SK-N-SH treated with all-trans-retinoic acid at 6 μM for 48 hours (cell line): Measurements from ENCODE around the gene SF3B6.
"Not testable (repeated sequence)": the region's sequence is repeated elsewhere in the genome, so short reads cannot be mapped to it uniquely, and the experiment has no call there.

ENCODE experiments used
- ATAC-seq: fragments of 200-7000 bp; cut with Tn5 transposase; 3 replicates; pipeline ENCODE4 v1.9.1; 2020; ENCODE audit warnings: mild to moderate bottlenecking, moderate library complexity
- ARNTL ChIP-seq: fragments of 450-650 bp; formaldehyde crosslinking; IDR thresholded peaks from 2 replicates; pipeline ENCODE4 v1.5.0; 2020; ENCODE audit warnings: low read depth, mild to moderate bottlenecking, moderate library complexity, borderline replicate concordance
- BACH2 ChIP-seq: fragments of 250-450 bp; sonication (Bioruptor Pico); IDR thresholded peaks from 2 replicates; pipeline ENCODE4 v1.9.0; 2021; ENCODE audit warnings: mild to moderate bottlenecking, borderline replicate concordance
- CSDC2 ChIP-seq: fragments of 250-450 bp; sonication (Bioruptor Pico); IDR thresholded peaks from 2 replicates; pipeline ENCODE4 v1.5.0; 2020; ENCODE audit warnings: mild to moderate bottlenecking, moderate library complexity
- CSRNP3 ChIP-seq: fragments of 250-450 bp; sonication (Bioruptor Pico); IDR thresholded peaks from 2 replicates; pipeline ENCODE4 v1.5.1; 2021; ENCODE audit warnings: mild to moderate bottlenecking, moderate library complexity
- ESRRG ChIP-seq: fragments of 250-450 bp; sonication (Bioruptor Pico); IDR thresholded peaks from 2 replicates; pipeline ENCODE4 v1.6.1; 2021; ENCODE audit warnings: mild to moderate bottlenecking
- GLIS3 ChIP-seq: fragments of 250-450 bp; sonication (Bioruptor Pico); IDR thresholded peaks from 2 replicates; pipeline ENCODE4 v1.5.0; 2020; ENCODE audit warnings: mild to moderate bottlenecking, moderate library complexity
- ISL1 ChIP-seq: fragments of 250-450 bp; sonication (Bioruptor Pico); IDR thresholded peaks from 2 replicates; pipeline ENCODE4 v2.1.2; 2022; ENCODE audit warnings: mild to moderate bottlenecking, moderate library complexity
- OSR1 ChIP-seq: fragments of 250-450 bp; sonication (Bioruptor Pico); IDR thresholded peaks from 2 replicates; pipeline ENCODE4 v1.8.0; 2022; ENCODE audit warnings: moderate library complexity, mild to moderate bottlenecking, inconsistent platforms
- POU6F1 ChIP-seq: fragments of 250-450 bp; sonication (Bioruptor Pico); IDR thresholded peaks from 2 replicates; pipeline ENCODE4 v1.8.0; 2021; ENCODE audit warnings: low read depth, mild to moderate bottlenecking, moderate library complexity, borderline replicate concordance
- PPARA ChIP-seq: fragments of 250-450 bp; sonication (Bioruptor Pico); IDR thresholded peaks from 2 replicates; pipeline ENCODE4 v1.5.0; 2020; ENCODE audit warnings: mild to moderate bottlenecking, borderline replicate concordance
- RARB ChIP-seq: fragments of 250-450 bp; sonication (Bioruptor Pico); IDR thresholded peaks from 2 replicates; pipeline ENCODE4 v1.8.0; 2021; ENCODE audit warnings: mild to moderate bottlenecking, moderate library complexity
- SNAI2 ChIP-seq: fragments of 250-450 bp; sonication (Bioruptor Pico); IDR thresholded peaks from 2 replicates; pipeline ENCODE4 v1.5.0; 2020; ENCODE audit warnings: mild to moderate bottlenecking, moderate library complexity
- TCF4 ChIP-seq: fragments of 250-450 bp; sonication (Bioruptor Pico); IDR thresholded peaks from 2 replicates; pipeline ENCODE4 v1.8.0; 2021; ENCODE audit warnings: mild to moderate bottlenecking, moderate library complexity, borderline replicate concordance
- TOX ChIP-seq: fragments of 250-450 bp; sonication (Bioruptor Pico); IDR thresholded peaks from 2 replicates; pipeline ENCODE4 v1.8.0; 2021; ENCODE audit warnings: mild to moderate bottlenecking, moderate library complexity, borderline replicate concordance
- ZC3H10 ChIP-seq: fragments of 250-450 bp; sonication (Bioruptor Pico); IDR thresholded peaks from 2 replicates; pipeline ENCODE4 v1.5.1; 2021; ENCODE audit warnings: mild to moderate bottlenecking, moderate library complexity
- ZFP3 ChIP-seq: fragments of 250-450 bp; sonication (Bioruptor Pico); IDR thresholded peaks from 2 replicates; pipeline ENCODE4 v1.5.0; 2020; ENCODE audit warnings: mild to moderate bottlenecking, moderate library complexity
- ZFP30 ChIP-seq: fragments of 450-650 bp; formaldehyde crosslinking; IDR thresholded peaks from 2 replicates; pipeline ENCODE4 v1.5.0; 2022; ENCODE audit warnings: mild to moderate bottlenecking, moderate library complexity
- ZNF565 ChIP-seq: fragments of 450-650 bp; formaldehyde crosslinking; conservative IDR thresholded peaks from 2 replicates; pipeline ENCODE4 v1.5.0; 2020; ENCODE audit warnings: low read depth, mild to moderate bottlenecking, moderate library complexity
- ZNF8 ChIP-seq: fragments of 450-650 bp; formaldehyde crosslinking; IDR thresholded peaks from 2 replicates; pipeline ENCODE4 v1.5.0; 2020; ENCODE audit warnings: mild to moderate bottlenecking, moderate library complexity
- TF ChIP-seq, protein P1 (sequence below): fragments of 250-450 bp; sonication (Bioruptor Pico); IDR thresholded peaks from 2 replicates; pipeline ENCODE4 v1.5.1; 2020; ENCODE audit warnings: low read depth, mild to moderate bottlenecking, moderate library complexity
- TF ChIP-seq, protein P2 (sequence below): fragments of 250-450 bp; sonication (Bioruptor Pico); IDR thresholded peaks from 2 replicates; pipeline ENCODE4 v1.5.0; 2020; ENCODE audit warnings: mild to moderate bottlenecking, moderate library complexity

The SF3B6 gene

DNA sequence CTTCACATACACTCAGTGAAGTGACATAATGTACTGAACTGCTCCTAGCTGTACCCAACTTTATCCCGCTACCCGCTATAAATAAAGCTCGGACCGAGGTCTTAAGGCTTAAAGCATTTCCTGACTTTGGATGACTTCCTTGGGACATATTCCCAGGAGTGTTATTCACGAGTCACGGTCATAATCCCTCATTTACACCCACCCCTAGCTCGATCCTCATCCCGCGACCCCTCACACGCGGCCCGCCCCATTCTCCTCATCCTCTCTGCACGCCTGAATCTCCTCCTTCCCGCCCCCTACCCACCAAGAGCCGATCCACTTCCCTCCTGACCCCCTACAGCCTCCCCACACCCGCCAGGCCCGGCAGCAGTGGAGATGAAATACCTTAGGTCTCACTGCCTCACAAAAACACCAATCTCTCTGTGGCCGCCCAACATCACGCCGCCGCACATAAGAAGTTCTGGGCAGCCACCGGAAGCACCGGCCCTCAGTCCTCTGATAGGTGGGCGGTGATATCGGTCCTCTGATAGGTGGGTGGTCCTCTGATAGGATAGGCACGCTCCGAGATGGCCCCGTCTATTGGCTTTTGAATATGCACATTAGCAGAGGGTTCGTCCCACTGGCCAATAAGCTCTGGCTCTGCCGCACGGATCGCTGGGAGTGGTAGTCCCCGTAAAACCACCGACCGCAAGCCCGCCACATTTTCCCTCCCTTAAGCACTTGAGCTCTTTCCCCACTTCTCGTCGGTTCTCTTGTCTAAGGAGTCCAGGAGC, 29.0 kb downstream of the SF3B6 start, which contains the start of gene WDCP:
TSS of gene WDCP (minus strand) at position 462 of the 773 bp plus-strand sequence. CDS start 7,897 bp downstream, outside the sequence.
- ATAC-seq, result peak; percentile 96

DNA sequence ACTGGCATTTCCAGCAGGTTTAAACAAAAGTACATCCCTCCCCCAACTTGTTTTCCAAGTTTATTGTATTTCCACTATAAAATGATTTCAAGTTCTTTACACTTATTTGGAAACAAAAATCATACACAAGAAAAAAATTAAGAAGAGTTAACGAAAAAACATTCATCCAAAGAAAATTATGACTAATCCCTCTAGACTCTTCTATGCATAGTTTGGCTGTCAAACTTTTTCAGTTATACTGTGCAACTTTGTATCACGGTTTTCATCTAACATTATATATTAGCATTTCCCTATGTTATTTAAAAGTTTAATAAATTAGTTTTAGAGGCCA, 29.6 kb downstream of the SF3B6 start:
- no peak for TF ChIP-seq ZNF565 (CRISPR knock-in tag)

More for the DNA sequence above, 29.0 kb downstream of the SF3B6 start, which contains the start of gene WDCP:
- TF ChIP-seq ISL1 (CRISPR knock-in tag) (no peak), ZFP3 (CRISPR knock-in tag) (no peak), OSR1 (CRISPR knock-in tag) (no peak), ZC3H10 (no peak), BACH2 (no peak), ARNTL (CRISPR knock-in tag) (no peak), CSDC2 (CRISPR knock-in tag) (no peak), SNAI2 (CRISPR knock-in tag) (no peak), RARB (CRISPR knock-in tag) (no peak), GLIS3 (CRISPR knock-in tag) (no peak)
- TF ChIP-seq, protein P1, sequence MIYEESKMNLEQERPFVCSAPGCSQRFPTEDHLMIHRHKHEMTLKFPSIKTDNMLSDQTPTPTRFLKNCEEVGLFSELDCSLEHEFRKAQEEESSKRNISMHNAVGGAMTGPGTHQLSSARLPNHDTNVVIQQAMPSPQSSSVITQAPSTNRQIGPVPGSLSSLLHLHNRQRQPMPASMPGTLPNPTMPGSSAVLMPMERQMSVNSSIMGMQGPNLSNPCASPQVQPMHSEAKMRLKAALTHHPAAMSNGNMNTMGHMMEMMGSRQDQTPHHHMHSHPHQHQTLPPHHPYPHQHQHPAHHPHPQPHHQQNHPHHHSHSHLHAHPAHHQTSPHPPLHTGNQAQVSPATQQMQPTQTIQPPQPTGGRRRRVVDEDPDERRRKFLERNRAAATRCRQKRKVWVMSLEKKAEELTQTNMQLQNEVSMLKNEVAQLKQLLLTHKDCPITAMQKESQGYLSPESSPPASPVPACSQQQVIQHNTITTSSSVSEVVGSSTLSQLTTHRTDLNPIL (CRISPR knock-in tag), result no peak
- TF ChIP-seq, protein P2, sequence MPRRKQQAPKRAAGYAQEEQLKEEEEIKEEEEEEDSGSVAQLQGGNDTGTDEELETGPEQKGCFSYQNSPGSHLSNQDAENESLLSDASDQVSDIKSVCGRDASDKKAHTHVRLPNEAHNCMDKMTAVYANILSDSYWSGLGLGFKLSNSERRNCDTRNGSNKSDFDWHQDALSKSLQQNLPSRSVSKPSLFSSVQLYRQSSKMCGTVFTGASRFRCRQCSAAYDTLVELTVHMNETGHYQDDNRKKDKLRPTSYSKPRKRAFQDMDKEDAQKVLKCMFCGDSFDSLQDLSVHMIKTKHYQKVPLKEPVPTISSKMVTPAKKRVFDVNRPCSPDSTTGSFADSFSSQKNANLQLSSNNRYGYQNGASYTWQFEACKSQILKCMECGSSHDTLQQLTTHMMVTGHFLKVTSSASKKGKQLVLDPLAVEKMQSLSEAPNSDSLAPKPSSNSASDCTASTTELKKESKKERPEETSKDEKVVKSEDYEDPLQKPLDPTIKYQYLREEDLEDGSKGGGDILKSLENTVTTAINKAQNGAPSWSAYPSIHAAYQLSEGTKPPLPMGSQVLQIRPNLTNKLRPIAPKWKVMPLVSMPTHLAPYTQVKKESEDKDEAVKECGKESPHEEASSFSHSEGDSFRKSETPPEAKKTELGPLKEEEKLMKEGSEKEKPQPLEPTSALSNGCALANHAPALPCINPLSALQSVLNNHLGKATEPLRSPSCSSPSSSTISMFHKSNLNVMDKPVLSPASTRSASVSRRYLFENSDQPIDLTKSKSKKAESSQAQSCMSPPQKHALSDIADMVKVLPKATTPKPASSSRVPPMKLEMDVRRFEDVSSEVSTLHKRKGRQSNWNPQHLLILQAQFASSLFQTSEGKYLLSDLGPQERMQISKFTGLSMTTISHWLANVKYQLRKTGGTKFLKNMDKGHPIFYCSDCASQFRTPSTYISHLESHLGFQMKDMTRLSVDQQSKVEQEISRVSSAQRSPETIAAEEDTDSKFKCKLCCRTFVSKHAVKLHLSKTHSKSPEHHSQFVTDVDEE, result no peak

GRCh38 chr2:24045511-24046508, 30.3 kb downstream of the SF3B6 start:
- no peak for TF ChIP-seq OSR1 (CRISPR knock-in tag)
- TF ChIP-seq CSDC2 (CRISPR knock-in tag), result no peak
- no peak for TF ChIP-seq ZNF565 (CRISPR knock-in tag)
- TF ChIP-seq ARNTL (CRISPR knock-in tag), result no peak
- no peak for TF ChIP-seq POU6F1 (CRISPR knock-in tag)
- TF ChIP-seq ZFP30 (CRISPR knock-in tag), result no peak
- no peak for TF ChIP-seq SNAI2 (CRISPR knock-in tag)
- no peak for TF ChIP-seq ESRRG (CRISPR knock-in tag)
- TF ChIP-seq RARB (CRISPR knock-in tag), result no peak
- TF ChIP-seq PPARA, result no peak
- TF ChIP-seq TOX (CRISPR knock-in tag), result no peak
- no peak for TF ChIP-seq ISL1 (CRISPR knock-in tag)
- ATAC-seq, result no peak

More for the DNA sequence above, 29.6 kb downstream of the SF3B6 start:
- ATAC-seq, result peak; percentile 2

- ATAC-seq, result not testable (repeated sequence)
Observed at GRCh38 chr2:24043133-24043532, 33.0 kb downstream of the SF3B6 start.

DNA sequence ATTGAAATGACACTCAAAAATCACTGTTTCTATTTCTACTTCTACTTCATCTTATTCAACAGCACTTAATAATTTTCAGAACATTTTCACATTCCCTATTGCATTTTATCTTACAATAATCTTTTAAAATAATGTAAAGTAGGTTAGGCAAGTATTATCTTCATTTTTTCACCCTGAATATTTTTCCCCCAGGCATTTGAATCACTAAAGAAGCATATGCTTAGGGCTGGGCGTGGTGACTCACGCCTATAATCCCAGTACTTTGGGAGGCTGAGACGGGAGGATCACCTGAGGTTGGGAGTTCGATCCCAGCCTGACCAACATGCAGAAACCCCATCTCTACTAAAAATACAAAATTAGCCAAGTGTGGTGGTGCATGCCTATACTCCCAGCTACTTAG, 35.6 kb downstream of the SF3B6 start:
- TF ChIP-seq TCF4 (CRISPR knock-in tag) (no peak), CSRNP3 (CRISPR knock-in tag) (no peak), ZFP3 (CRISPR knock-in tag) (no peak), ESRRG (CRISPR knock-in tag) (no peak), BACH2 (no peak), ZC3H10 (no peak), PPARA (no peak), ZNF8 (CRISPR knock-in tag) (no peak), ISL1 (CRISPR knock-in tag) (no peak), SNAI2 (CRISPR knock-in tag) (no peak)
- ATAC-seq, result no peak
